ENCODE data around the gene ZC3H18. TPM values are rescaled to one million over a fixed set of nuclear protein-coding genes. Genes with fewer than 3 reads are reported as not detected.

The ZC3H18 gene
- total and polyA plus RNA-seq, 5 donors: 17.5 to 25.1 (median 19.6) TPM

- H3K27ac ChIP-seq (ENCODE audit: low read length): peak overlapping the region; percentile 16
- 76% methylated on average over 19 of the region's 19 CpGs for WGBS
- ATAC-seq (no peak), DNase-seq (peak in 1 of 3 donors; percentile 29)
- peaks cover 10% of the 10 kb centered on the region for H3K4me1 ChIP-seq (ENCODE audit: control insufficient read depth, insufficient read depth, low read length)
- intact Hi-C loops (cut with DNase I): no loop called here
- no peaks in the 10 kb centered on the region for H3K27me3 ChIP-seq (ENCODE audit: control insufficient read depth, insufficient read depth)
- no peak overlapping the region for H3K4me3 ChIP-seq (ENCODE audit: low read length)
- no peaks in the 10 kb centered on the region for H3K9me3 ChIP-seq (ENCODE audit: control insufficient read depth, low read length)
Observed at GRCh38 chr16:88618956-88619667, 48.9 kb downstream of the ZC3H18 start.

- Histone ChIP-seq H3K4me1 (ENCODE audit: control insufficient read depth, insufficient read depth, low read length) (peaks cover 10% of the 10 kb centered on the region), H3K27ac (ENCODE audit: low read length) (no peak overlapping the region), H3K27me3 (ENCODE audit: control insufficient read depth, insufficient read depth) (no peaks in the 10 kb centered on the region), H3K9me3 (ENCODE audit: control insufficient read depth, low read length) (no peaks in the 10 kb centered on the region), H3K4me3 (ENCODE audit: low read length) (no peak overlapping the region)
- WGBS: 90% methylated on average over 14 of the region's 14 CpGs
- intact Hi-C loops (cut with DNase I): no loop called here
- DNase-seq: no peak
- ATAC-seq: no peak
Observed at GRCh38 chr16:88619859-88620815, 49.9 kb downstream of the ZC3H18 start.

GRCh38 chr16:88622125-88622524 is 51.9 kb downstream of the ZC3H18 start:
- 90% methylated on average over 19 of the region's 19 CpGs for WGBS
- Histone ChIP-seq H3K9me3 (ENCODE audit: control insufficient read depth, low read length) (no peaks in the 10 kb centered on the region), H3K4me3 (ENCODE audit: low read length) (no peak overlapping the region), H3K4me1 (ENCODE audit: control insufficient read depth, insufficient read depth, low read length) (peaks cover 6% of the 10 kb centered on the region), H3K27ac (ENCODE audit: low read length) (no peak overlapping the region), H3K27me3 (ENCODE audit: control insufficient read depth, insufficient read depth) (no peaks in the 10 kb centered on the region)
- intact Hi-C loops (cut with DNase I): no loop called here
- no peak for ATAC-seq
- peak in 1 of 3 donors; percentile 45 for DNase-seq

- Histone ChIP-seq H3K27me3 (ENCODE audit: control insufficient read depth, insufficient read depth) (no peaks in the 10 kb centered on the region), H3K9me3 (ENCODE audit: control insufficient read depth, low read length) (no peaks in the 10 kb centered on the region), H3K4me1 (ENCODE audit: control insufficient read depth, insufficient read depth, low read length) (peaks cover 6% of the 10 kb centered on the region), H3K27ac (ENCODE audit: low read length) (no peak overlapping the region), H3K4me3 (ENCODE audit: low read length) (no peak overlapping the region)
- 96% methylated on average over 29 of the region's 29 CpGs for WGBS
- no peak for ATAC-seq
- intact Hi-C loops (cut with DNase I): no loop called here
- DNase-seq: no peak
Observed at GRCh38 chr16:88622866-88623265, 52.7 kb downstream of the ZC3H18 start.

- H3K9me3 ChIP-seq (ENCODE audit: control insufficient read depth, low read length): no peaks in the 10 kb centered on the region
- WGBS: 95% methylated on average over 13 of the region's 13 CpGs
Observed at GRCh38 chr16:88623858-88624257, 53.7 kb downstream of the ZC3H18 start.

DNA sequence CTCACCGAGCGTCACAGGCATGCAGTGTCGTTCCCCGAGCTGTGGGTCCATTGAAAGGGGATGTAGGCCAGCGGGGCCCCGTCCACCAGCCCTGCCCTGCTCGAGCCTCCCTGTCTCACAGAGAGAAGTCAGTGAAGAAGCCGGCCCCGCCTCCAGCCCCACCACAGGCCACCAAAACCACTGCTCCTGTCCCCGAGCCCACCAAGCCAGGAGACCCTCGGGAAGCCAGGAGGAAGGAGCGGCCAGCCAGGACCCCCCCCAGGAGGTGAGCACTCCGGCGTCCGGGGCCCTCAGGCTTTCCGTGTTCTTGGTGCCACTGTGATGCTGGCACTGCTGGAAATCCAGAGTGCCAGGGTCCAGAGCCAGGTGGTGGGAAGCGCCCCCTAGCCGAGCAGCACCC is 54.3 kb downstream of the ZC3H18 start:
- no peak overlapping the region for H3K4me3 ChIP-seq (ENCODE audit: low read length)
- no peaks in the 10 kb centered on the region for H3K9me3 ChIP-seq (ENCODE audit: control insufficient read depth, low read length)
- no peaks in the 10 kb centered on the region for H3K27me3 ChIP-seq (ENCODE audit: control insufficient read depth, insufficient read depth)
- DNase-seq: no peak
- no peak for ATAC-seq
- intact Hi-C loops (cut with DNase I): no loop called here
- peaks cover 4% of the 10 kb centered on the region for H3K4me1 ChIP-seq (ENCODE audit: control insufficient read depth, insufficient read depth, low read length)
- no peak overlapping the region for H3K27ac ChIP-seq (ENCODE audit: low read length)
- WGBS: 94% methylated on average over 18 of the region's 18 CpGs

More at GRCh38 chr16:88623858-88624257, 53.7 kb downstream of the ZC3H18 start:
- DNase-seq (peak in 1 of 3 donors; percentile 38), ATAC-seq (no peak)
- H3K4me3 ChIP-seq (ENCODE audit: low read length): no peak overlapping the region
- no peak overlapping the region for H3K27ac ChIP-seq (ENCODE audit: low read length)
- H3K4me1 ChIP-seq (ENCODE audit: control insufficient read depth, insufficient read depth, low read length): peaks cover 5% of the 10 kb centered on the region
- intact Hi-C loops (cut with DNase I): no loop called here
- H3K27me3 ChIP-seq (ENCODE audit: control insufficient read depth, insufficient read depth): no peaks in the 10 kb centered on the region

DNA sequence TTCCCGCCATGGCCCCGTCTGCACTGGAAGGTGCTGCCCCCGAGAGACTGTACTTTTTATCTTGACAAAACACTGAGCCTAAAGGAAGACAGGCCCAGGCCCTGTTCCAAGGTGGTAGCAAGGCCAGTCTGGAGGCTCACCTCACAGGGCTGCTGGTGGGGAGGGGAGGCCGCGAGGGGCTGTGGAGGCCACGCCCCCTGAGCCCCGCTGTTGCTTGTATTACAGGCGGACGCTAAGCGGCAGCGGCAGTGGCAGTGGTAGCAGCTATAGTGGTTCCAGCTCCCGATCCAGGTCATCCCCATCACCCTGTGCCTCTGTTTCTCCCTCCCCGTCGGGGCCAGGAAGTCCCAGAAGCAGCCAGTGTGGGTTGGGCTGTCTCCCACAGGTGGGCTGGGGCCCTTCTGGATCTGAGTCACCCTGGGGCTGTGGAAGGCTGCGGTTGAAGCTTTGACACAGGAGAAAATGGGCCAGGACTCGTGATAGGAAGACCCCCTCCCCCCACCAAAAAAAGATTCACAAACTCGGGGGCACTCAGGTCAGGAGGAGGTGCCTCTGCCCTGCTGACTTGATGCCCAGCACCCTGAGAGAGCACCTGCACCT is 54.9 kb downstream of the ZC3H18 start:
- ATAC-seq: no peak
- no peaks in the 10 kb centered on the region for H3K9me3 ChIP-seq (ENCODE audit: control insufficient read depth, low read length)

GRCh38 chr16:88626646-88627045 is 56.4 kb downstream of the ZC3H18 start:
- DNase-seq: no peak
- 93% methylated on average over 9 of the region's 9 CpGs for WGBS
- H3K9me3 ChIP-seq (ENCODE audit: control insufficient read depth, low read length): no peaks in the 10 kb centered on the region
- no peak overlapping the region for H3K4me3 ChIP-seq (ENCODE audit: low read length)
- no peak for ATAC-seq
- intact Hi-C loops (cut with DNase I): no loop called here
- no peak overlapping the region for H3K27ac ChIP-seq (ENCODE audit: low read length)
- H3K27me3 ChIP-seq (ENCODE audit: control insufficient read depth, insufficient read depth): no peaks in the 10 kb centered on the region
- H3K4me1 ChIP-seq (ENCODE audit: control insufficient read depth, insufficient read depth, low read length): peaks cover 2% of the 10 kb centered on the region

More for the DNA sequence above, 54.9 kb downstream of the ZC3H18 start:
- H3K27me3 ChIP-seq (ENCODE audit: control insufficient read depth, insufficient read depth): no peaks in the 10 kb centered on the region
- no peak overlapping the region for H3K4me3 ChIP-seq (ENCODE audit: low read length)
- H3K27ac ChIP-seq (ENCODE audit: low read length): no peak overlapping the region
- H3K4me1 ChIP-seq (ENCODE audit: control insufficient read depth, insufficient read depth, low read length): peaks cover 2% of the 10 kb centered on the region
- intact Hi-C loops (cut with DNase I): no loop called here
- 85% methylated on average over 17 of the region's 17 CpGs for WGBS
- DNase-seq: no peak

- no peak for ATAC-seq
Observed at GRCh38 chr16:88627531-88628411, 57.6 kb downstream of the ZC3H18 start.

GRCh38 chr16:88628512-88628974 is 58.3 kb downstream of the ZC3H18 start:
- peak overlapping the region; percentile 32 for H3K27ac ChIP-seq (ENCODE audit: low read length)

More at GRCh38 chr16:88627531-88628411, 57.6 kb downstream of the ZC3H18 start:
- no peaks in the 10 kb centered on the region for H3K27me3 ChIP-seq (ENCODE audit: control insufficient read depth, insufficient read depth)
- no peaks in the 10 kb centered on the region for H3K9me3 ChIP-seq (ENCODE audit: control insufficient read depth, low read length)
- no peak overlapping the region for H3K4me3 ChIP-seq (ENCODE audit: low read length)
- intact Hi-C loops (cut with DNase I): no loop called here
- 93% methylated on average over 27 of the region's 27 CpGs for WGBS
- peak in 1 of 3 donors; percentile 54 for DNase-seq
- H3K27ac ChIP-seq (ENCODE audit: low read length): peak overlapping the region; percentile 32
- peaks cover 2% of the 10 kb centered on the region for H3K4me1 ChIP-seq (ENCODE audit: control insufficient read depth, insufficient read depth, low read length)

More at GRCh38 chr16:88628512-88628974, 58.3 kb downstream of the ZC3H18 start:
- Histone ChIP-seq H3K27me3 (ENCODE audit: control insufficient read depth, insufficient read depth) (no peaks in the 10 kb centered on the region), H3K9me3 (ENCODE audit: control insufficient read depth, low read length) (no peaks in the 10 kb centered on the region), H3K4me1 (ENCODE audit: control insufficient read depth, insufficient read depth, low read length) (peaks cover 2% of the 10 kb centered on the region), H3K4me3 (ENCODE audit: low read length) (no peak overlapping the region)
- intact Hi-C loops (cut with DNase I): no loop called here
- DNase-seq (peak in 1 of 3 donors; percentile 82), ATAC-seq (peak; percentile 75)
- WGBS: 41% methylated on average over 12 of the region's 12 CpGs

Data from right cardiac atrium (tissue), 5 donors.